OCI-LY7 (cell line): ENCODE results near the gene CHEK2. TPM values are rescaled to one million over a fixed set of nuclear protein-coding genes. Genes with fewer than 3 reads are reported as not detected.

Experiments
- BruUV-seq: library from RNA; stranded (reverse); fragments of 400-500 nt; replicated peaks from 2 replicates; lab custom pipeline; 2021; lab: Mats Ljungman, UMichigan
- CTCF ChIA-PET: fragments of 300-600 bp; sonication (Branson Sonifier 250); formaldehyde crosslinking; loops from one replicate; lab custom pipeline; 2022; ENCODE audit warnings: antibody characterized with exemption; ENCODE audit not compliant: unreplicated experiment; lab: Charles Lee
- POLR2A ChIA-PET: fragments of 300-600 bp; sonication (Branson Sonifier 250); formaldehyde crosslinking; loops from one replicate; lab custom pipeline; 2022; ENCODE audit warnings: antibody characterized with exemption; lab: Charles Lee
- DNase-seq: peaks from one replicate; pipeline ENCODE4 v3.0.0-alpha.2; 2015; ENCODE audit warnings: low spot score
- H2AFZ ChIP-seq: fragments of 200-600 bp; sonication (generic), shearing (Covaris generic); 2 replicates; pipeline ENCODE4 v1.6.1; 2014; ENCODE audit warnings: mild to moderate bottlenecking, antibody characterized with exemption, low read length, moderate library complexity
- H3K27ac ChIP-seq: fragments of 200-600 bp; sonication (generic); 2 replicates; pipeline ENCODE4 v1.5.1; 2014; ENCODE audit warnings: mixed run types, low read depth, mild to moderate bottlenecking, moderate library complexity, low read length, inconsistent platforms; ENCODE audit not compliant: poor library complexity, severe bottlenecking
- H3K36me3 ChIP-seq: fragments of 200-600 bp; sonication (generic); 2 replicates; pipeline ENCODE4 v1.6.1; 2014; ENCODE audit warnings: mild to moderate bottlenecking, antibody characterized with exemption, low read length, moderate library complexity, mixed read lengths; ENCODE audit not compliant: insufficient read depth
- H3K4me1 ChIP-seq: fragments of 200-600 bp; sonication (generic); 2 replicates; pipeline ENCODE4 v1.5.1; 2014; ENCODE audit warnings: mild to moderate bottlenecking, low read length; ENCODE audit not compliant: insufficient read depth, poor library complexity, severe bottlenecking
- H3K4me2 ChIP-seq: fragments of 200-600 bp; sonication (generic); 2 replicates; pipeline ENCODE4 v1.6.1; 2014; ENCODE audit warnings: mild to moderate bottlenecking, low read length
- H3K4me3 ChIP-seq: fragments of 200-600 bp; sonication (generic); 2 replicates; pipeline ENCODE4 v1.5.1; 2014; ENCODE audit warnings: mild to moderate bottlenecking, low read depth, low read length; ENCODE audit not compliant: poor library complexity, severe bottlenecking
- H3K79me2 ChIP-seq: fragments of 200-600 bp; sonication (generic); 2 replicates; pipeline ENCODE4 v1.6.1; 2016; ENCODE audit warnings: low read depth, mild to moderate bottlenecking, low read length, moderate library complexity, mixed read lengths; ENCODE audit not compliant: insufficient read depth
- H3K9me2 ChIP-seq: fragments of 200-600 bp; sonication (generic); 2 replicates; pipeline ENCODE4 v1.6.1; 2016; ENCODE audit warnings: mild to moderate bottlenecking, low read length, mixed read lengths; ENCODE audit not compliant: insufficient read depth
- H3K9me3 ChIP-seq: fragments of 200-600 bp; sonication (generic); 2 replicates; pipeline ENCODE4 v1.6.1; 2014; ENCODE audit warnings: mild to moderate bottlenecking, mixed run types, low read length, mixed read lengths
- H4K20me1 ChIP-seq: fragments of 200-600 bp; sonication (generic); 2 replicates; pipeline ENCODE4 v1.6.1; 2014; ENCODE audit warnings: mild to moderate bottlenecking, antibody characterized with exemption, low read length, moderate library complexity, mixed read lengths; ENCODE audit not compliant: insufficient read depth
- EZH2phosphoT487 ChIP-seq: fragments of 200-600 bp; sonication (generic); IDR thresholded peaks from 2 replicates; pipeline ENCODE4 v1.6.1; 2018; ENCODE audit warnings: low read depth, borderline replicate concordance, mild to moderate bottlenecking, mixed run types, antibody characterized with exemption, low read length, moderate library complexity, mixed read lengths
- intact Hi-C: fragments of 100-400 bp; cut with micrococcal nuclease; formaldehyde crosslinking; loops from one replicate; pipeline ENCODE4 v1.10.0; 2022; ENCODE audit not compliant: unreplicated experiment
- total RNA-seq, 2 experiments: library from RNA; depleted of rRNA in 1 of 2; stranded (reverse); fragments of >200 nt in 1 of 2; shearing (Covaris generic) in 1 of 2; gene quantifications; 2 replicates each; pipeline ENCODE4 v1.2.3, GENCODE V29; 2014 to 2022
- TF ChIP-seq, protein P1 (sequence below): fragments of 200-600 bp; sonication (generic); conservative IDR thresholded peaks from 2 replicates; pipeline ENCODE4 v1.5.1; 2014; ENCODE audit warnings: mild to moderate bottlenecking, antibody characterized with exemption, low read length, moderate library complexity, mixed read lengths

CHEK2 gene
- total RNA-seq, 2 experiments from 2014 or later = 49.3 to 77.4 TPM

DNA sequence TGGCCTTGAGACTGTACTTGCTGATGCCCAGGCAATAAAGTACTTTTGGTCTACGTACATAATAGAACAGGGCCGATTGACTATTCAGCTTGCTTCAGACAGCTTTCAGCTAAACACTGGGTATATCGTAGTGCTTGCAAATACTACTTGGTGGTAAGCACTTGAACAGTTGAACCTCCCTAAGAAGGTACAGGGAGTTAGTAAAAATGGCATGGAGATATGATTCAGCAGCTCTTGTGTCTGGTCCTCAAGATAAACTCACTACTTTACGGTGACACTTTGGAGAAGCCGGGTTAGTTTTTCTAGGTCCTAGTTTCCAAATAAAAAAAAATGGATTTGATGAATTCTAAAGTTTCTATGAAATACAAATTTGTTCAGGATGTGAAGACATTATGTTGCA lies 38.2 kb upstream of the CHEK2 start:
- Histone ChIP-seq H3K27ac (no peak overlapping the region), H4K20me1 (peaks cover 12% of the 10 kb centered on the region), H3K79me2 (peaks cover 1% of the 10 kb centered on the region; the same call in 1 of the 2 replicates), H3K4me3 (no peak overlapping the region), H3K9me3 (no peaks in the 10 kb centered on the region), H3K36me3 (peaks cover 92% of the 10 kb centered on the region), H3K4me1 (no peaks in the 10 kb centered on the region), H2AFZ (no peak overlapping the region), H3K4me2 (no peak overlapping the region), H3K9me2 (no peaks in the 10 kb centered on the region)
- intact Hi-C loops = loop anchor here (10.0 kb wide), 1 partner anchor 45 kb away; no protein-coding TSS in a partner anchor
- DNase-seq = no peak
- POLR2A ChIA-PET = interaction anchor here (0.7 to 1.4 kb wide), 3 partner anchors 11 to 19 kb away, joined by 3 to 5 read pairs (median 3); no protein-coding TSS in a partner anchor
- TF ChIP-seq, protein P1, sequence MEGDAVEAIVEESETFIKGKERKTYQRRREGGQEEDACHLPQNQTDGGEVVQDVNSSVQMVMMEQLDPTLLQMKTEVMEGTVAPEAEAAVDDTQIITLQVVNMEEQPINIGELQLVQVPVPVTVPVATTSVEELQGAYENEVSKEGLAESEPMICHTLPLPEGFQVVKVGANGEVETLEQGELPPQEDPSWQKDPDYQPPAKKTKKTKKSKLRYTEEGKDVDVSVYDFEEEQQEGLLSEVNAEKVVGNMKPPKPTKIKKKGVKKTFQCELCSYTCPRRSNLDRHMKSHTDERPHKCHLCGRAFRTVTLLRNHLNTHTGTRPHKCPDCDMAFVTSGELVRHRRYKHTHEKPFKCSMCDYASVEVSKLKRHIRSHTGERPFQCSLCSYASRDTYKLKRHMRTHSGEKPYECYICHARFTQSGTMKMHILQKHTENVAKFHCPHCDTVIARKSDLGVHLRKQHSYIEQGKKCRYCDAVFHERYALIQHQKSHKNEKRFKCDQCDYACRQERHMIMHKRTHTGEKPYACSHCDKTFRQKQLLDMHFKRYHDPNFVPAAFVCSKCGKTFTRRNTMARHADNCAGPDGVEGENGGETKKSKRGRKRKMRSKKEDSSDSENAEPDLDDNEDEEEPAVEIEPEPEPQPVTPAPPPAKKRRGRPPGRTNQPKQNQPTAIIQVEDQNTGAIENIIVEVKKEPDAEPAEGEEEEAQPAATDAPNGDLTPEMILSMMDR = no peak
- TF ChIP-seq EZH2phosphoT487 = no peak
- CTCF ChIA-PET = no interaction called here
- no TSS peak for BruUV-seq

DNA sequence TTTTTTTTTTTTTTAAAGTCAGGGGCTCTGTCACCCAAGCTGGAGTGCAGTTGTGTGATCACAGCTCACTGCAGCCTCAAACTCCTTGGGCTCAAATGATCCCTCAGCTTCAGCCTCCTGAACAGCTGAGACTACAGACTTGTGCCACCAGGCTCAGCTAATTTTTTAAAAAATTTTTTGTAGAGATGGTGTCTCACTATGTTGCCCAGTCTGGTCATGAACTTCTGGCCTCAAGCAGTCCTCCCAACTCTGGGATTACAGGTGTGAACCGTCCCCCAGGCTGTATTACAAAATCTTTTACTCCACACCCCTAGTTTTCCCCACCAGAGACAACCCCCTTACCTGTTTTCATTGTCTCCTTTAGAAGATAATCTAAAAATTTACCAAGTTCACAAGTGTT lies 32.8 kb upstream of the CHEK2 start:
- intact Hi-C loops = loop anchor here (10.0 kb wide), 1 partner anchor 50 kb away; no protein-coding TSS in a partner anchor
- Histone ChIP-seq H3K4me2 (no peak overlapping the region), H3K4me1 (peaks cover 5% of the 10 kb centered on the region), H3K79me2 (peaks cover 18% of the 10 kb centered on the region; the same call in 1 of the 2 replicates), H3K27ac (no peak overlapping the region), H3K9me3 (no peaks in the 10 kb centered on the region), H3K9me2 (no peaks in the 10 kb centered on the region), H4K20me1 (0 out of 2 replicates have a peak, but pooled peaks cover 6% of the 10 kb centered on the region), H3K4me3 (no peak overlapping the region), H3K36me3 (peaks cover 47% of the 10 kb centered on the region), H2AFZ (no peak overlapping the region)
- no TSS peak for BruUV-seq
- DNase-seq = no peak
- ChIA-PET CTCF (no interaction called here), POLR2A (interaction anchor here (0.6 kb wide), 1 partner anchor 13 kb away, joined by 4 read pairs; no protein-coding TSS in a partner anchor)
- TF ChIP-seq, protein P1 = no peak
- no peak for TF ChIP-seq EZH2phosphoT487

DNA sequence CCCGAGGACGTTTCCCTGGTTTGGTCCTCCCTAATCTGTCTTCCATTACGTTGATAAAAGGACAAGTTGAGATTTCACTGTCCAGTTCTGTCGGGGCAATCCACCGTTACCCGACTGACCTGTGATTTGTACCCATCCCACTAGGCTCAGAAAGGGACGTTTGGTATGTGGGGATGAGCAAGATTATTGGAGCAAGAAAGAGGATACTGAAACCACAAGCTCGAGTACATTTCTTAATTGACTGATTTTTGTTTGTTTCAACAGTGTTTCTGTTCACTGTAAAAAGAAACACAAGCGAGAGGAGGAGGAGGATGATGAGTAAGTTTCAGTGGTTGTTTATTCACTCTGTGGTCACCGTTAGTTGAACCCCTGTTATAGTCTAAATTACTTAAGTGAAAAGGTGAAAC lies 31.8 kb upstream of the CHEK2 start:
- Histone ChIP-seq H3K27ac (peak overlapping the region; percentile 38), H4K20me1 (0 out of 2 replicates have a peak, but pooled peaks cover 6% of the 10 kb centered on the region), H3K4me1 (peaks cover 5% of the 10 kb centered on the region), H3K4me2 (peak overlapping the region; percentile 98), H3K9me2 (no peaks in the 10 kb centered on the region), H3K36me3 (peaks cover 42% of the 10 kb centered on the region), H2AFZ (peak overlapping the region; percentile 23; the same call in 1 of the 2 replicates), H3K9me3 (peaks cover 5% of the 10 kb centered on the region; the same call in 1 of the 2 replicates), H3K4me3 (peak overlapping the region; percentile 90), H3K79me2 (peaks cover 18% of the 10 kb centered on the region; the same call in 1 of the 2 replicates)
- intact Hi-C loops = loop anchor here (10.0 kb wide), 1 partner anchor 51 kb away; no protein-coding TSS in a partner anchor
- TF ChIP-seq EZH2phosphoT487 = no peak
- TF ChIP-seq, protein P1 = no peak
- no peak for DNase-seq
- ChIA-PET POLR2A (no interaction called here), CTCF (no interaction called here)
- BruUV-seq = TSS peak; percentile 78
